IPS-18c (cell line): ENCODE data around the gene PRKCH.
"Not testable (repeated sequence)": the region's sequence is repeated elsewhere in the genome, so short reads cannot be mapped to it uniquely, and the experiment has no call there.

Source experiments
- H3K4me3 ChIP-seq: 2 replicates; pipeline ENCODE4 v1.7.0; 2013; ENCODE audit warnings: low read depth, mild to moderate bottlenecking, low read length, moderate library complexity; ENCODE audit not compliant: insufficient read depth
- H3K9me3 ChIP-seq: one replicate; pipeline ENCODE4 v1.6.1; 2013; ENCODE audit warnings: mild to moderate bottlenecking, low read length, moderate library complexity; ENCODE audit not compliant: control insufficient read depth, insufficient read depth

Gene PRKCH

GRCh38 chr14:61297581-61297980 is 23.8 kb upstream of the PRKCH start:
- Histone ChIP-seq H3K4me3 (no peak overlapping the region), H3K9me3 (no peaks in the 10 kb centered on the region)

- H3K4me3 ChIP-seq: no peak overlapping the region
- H3K9me3 ChIP-seq: no peaks in the 10 kb centered on the region
These were observed 22.6 kb upstream of the PRKCH start for GRCh38 chr14:61298824-61299223.

- no peaks in the 10 kb centered on the region for H3K9me3 ChIP-seq
- no peak overlapping the region for H3K4me3 ChIP-seq
These were observed 21.2 kb upstream of the PRKCH start for GRCh38 chr14:61300209-61300608.

GRCh38 chr14:61300754-61301153 is 20.6 kb upstream of the PRKCH start:
- Histone ChIP-seq H3K4me3 (no peak overlapping the region), H3K9me3 (no peaks in the 10 kb centered on the region)

- Histone ChIP-seq H3K4me3 (no peak overlapping the region), H3K9me3 (no peaks in the 10 kb centered on the region)
These were observed 16.7 kb upstream of the PRKCH start for GRCh38 chr14:61304688-61305087.

GRCh38 chr14:61308198-61308597 is 13.2 kb upstream of the PRKCH start:
- Histone ChIP-seq H3K9me3 (no peaks in the 10 kb centered on the region), H3K4me3 (no peak overlapping the region)

DNA sequence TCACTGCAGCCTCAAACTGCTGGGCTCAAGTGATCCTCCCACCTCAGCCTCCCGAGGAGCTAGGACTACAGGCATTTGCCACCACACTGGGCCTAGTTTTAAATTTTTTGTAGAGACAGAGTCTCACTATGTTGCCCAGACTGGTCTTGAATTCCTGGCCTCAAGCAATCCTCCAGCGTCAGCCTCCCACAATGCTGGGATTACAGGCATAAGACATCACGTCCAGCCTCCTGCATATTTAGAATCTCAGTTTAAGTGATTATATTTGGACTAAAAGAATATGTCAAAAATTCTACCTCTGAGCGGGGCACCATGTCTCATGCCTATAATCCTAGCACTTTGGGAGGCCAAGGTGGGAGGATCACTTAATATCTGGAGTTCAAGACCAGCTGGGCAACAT is 12.7 kb upstream of the PRKCH start:
- not testable (repeated sequence) for H3K9me3 ChIP-seq, H3K4me3 ChIP-seq

- no peaks in the 10 kb centered on the region for H3K9me3 ChIP-seq
These were observed 6.1 kb upstream of the PRKCH start for GRCh38 chr14:61315313-61315712.

GRCh38 chr14:61319086-61319485 is 2.3 kb upstream of the PRKCH start:
- Histone ChIP-seq H3K9me3 (peaks cover 3% of the 10 kb centered on the region), H3K4me3 (no peak overlapping the region)

More at GRCh38 chr14:61315313-61315712, 6.1 kb upstream of the PRKCH start:
- no peak overlapping the region for H3K4me3 ChIP-seq

DNA sequence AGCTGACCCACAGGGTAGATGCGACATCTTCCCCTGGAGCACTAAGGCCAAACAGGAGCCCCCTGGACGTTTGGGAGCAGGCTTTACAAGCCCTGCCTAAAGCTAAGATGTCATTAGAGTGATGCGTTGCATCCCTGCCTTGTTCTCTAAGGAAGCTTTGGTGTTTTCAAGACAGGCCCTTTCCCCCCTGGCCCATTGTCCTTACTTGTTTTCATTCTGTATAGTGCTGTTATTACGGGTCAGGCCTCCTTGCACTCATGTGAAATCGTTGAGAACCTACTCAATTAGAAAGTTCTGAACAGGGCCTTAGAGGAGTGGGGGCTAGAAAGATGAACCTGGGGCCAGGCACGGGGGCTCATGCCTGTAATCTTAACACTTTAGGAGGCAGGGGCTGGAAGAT is 1.7 kb upstream of the PRKCH start:
- Histone ChIP-seq H3K4me3 (no peak overlapping the region; the same call in 1 of the 2 replicates), H3K9me3 (peaks cover 3% of the 10 kb centered on the region)

DNA sequence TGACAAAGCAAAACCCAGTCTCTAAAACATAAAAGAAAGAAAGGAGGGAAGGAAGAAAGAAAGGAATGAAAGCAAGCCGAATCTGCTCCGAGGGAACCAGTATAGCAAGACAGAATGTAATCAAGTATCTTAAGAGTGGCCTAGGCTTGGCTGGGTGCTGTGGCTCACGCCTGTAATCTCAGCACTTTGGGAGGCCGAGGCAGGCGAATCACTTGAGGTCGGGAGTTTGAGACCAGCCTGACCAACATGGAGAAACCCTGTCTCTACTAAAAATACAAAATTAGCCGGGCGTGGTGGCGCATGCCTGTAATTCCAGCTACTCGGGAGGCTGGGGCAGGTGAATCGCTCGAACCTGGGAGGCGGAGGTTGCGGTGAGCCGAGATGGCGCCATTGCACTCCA is 1.2 kb upstream of the PRKCH start:
- not testable (repeated sequence) for H3K9me3 ChIP-seq, H3K4me3 ChIP-seq

- H3K4me3 ChIP-seq: peak overlapping the region; percentile 66
- peaks cover 3% of the 10 kb centered on the region for H3K9me3 ChIP-seq
These were observed 484 bp upstream of the PRKCH start for GRCh38 chr14:61320806-61321384.

DNA sequence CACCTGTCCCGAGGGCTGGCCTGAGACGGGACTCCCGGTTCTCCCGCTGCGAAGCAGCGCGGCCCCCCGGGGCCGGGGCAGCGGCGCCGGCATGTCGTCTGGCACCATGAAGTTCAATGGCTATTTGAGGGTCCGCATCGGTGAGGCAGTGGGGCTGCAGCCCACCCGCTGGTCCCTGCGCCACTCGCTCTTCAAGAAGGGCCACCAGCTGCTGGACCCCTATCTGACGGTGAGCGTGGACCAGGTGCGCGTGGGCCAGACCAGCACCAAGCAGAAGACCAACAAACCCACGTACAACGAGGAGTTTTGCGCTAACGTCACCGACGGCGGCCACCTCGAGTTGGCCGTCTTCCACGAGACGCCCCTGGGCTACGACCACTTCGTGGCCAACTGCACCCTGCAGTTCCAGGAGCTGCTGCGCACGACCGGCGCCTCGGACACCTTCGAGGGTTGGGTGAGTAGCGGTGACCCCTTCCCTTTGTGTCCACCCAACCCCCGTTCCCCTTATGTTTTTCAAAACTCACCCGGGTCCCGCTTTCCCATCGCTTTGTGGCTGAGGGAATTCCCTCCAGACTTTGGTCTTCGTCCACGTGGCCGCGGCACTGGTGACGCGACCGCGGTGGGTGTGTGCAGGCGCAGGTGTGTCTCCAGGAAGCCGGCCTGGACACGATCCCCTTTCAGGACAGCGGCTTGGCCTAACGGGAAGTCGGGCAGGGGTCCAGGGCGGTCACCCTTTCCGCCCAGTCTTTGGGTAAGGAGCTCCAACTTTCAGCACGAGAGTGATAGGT is 826 bp downstream of the PRKCH start:
- Histone ChIP-seq H3K9me3 (peaks cover 3% of the 10 kb centered on the region), H3K4me3 (peak overlapping the region; percentile 66)

DNA sequence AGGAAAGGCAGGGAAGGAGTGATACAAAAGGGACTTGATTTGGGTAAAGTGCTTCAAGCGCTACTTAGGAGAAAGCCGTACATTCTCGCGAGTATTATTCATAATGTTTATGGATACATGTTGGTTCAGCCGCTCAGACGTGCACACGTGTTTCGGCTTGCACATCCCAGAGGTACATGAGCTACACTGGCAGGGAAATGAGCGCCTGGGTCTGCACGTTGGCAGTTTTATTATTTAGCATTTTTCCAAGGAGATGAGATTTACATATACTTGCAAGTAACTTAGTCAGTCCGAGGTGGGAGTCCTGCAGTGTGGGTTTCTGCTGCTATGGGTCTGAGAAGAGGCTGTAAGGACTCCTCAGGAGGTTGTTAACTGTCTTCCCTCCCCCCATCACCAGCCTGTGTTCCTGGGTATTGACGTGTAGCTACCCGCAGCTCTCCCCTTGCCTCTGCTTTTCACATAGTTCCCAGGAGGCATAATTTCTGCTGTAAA is 1.5 kb downstream of the PRKCH start:
- H3K4me3 ChIP-seq: peak overlapping the region; percentile 66
- H3K9me3 ChIP-seq: peaks cover 3% of the 10 kb centered on the region

GRCh38 chr14:61323970-61324369 is 2.6 kb downstream of the PRKCH start:
- Histone ChIP-seq H3K4me3 (no peak overlapping the region), H3K9me3 (peaks cover 3% of the 10 kb centered on the region)

GRCh38 chr14:61325166-61325565 is 3.8 kb downstream of the PRKCH start:
- Histone ChIP-seq H3K9me3 (peaks cover 3% of the 10 kb centered on the region), H3K4me3 (no peak overlapping the region)

GRCh38 chr14:61326146-61326545 is 4.8 kb downstream of the PRKCH start:
- Histone ChIP-seq H3K9me3 (peaks cover 1% of the 10 kb centered on the region), H3K4me3 (no peak overlapping the region)

DNA sequence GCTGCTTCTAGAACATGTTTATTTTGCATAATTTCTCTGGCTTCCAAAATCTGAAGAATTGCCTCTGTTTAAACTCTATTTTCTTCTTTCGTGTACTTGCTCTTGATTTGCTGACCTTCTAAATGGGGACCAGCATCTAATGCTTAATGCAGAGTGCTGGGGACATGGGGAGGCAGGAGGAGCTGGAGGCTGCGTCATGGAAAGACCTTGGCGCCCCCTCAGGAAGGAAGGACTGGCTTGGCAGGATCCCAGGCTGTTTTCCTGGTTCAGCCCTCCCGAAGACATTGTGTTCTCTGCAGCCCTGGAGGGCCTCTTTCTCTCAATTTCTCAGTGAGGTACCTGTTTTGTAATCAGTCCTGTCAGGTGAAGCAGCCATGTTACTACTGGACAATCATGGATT is 5.5 kb downstream of the PRKCH start:
- Histone ChIP-seq H3K9me3 (no peaks in the 10 kb centered on the region), H3K4me3 (no peak overlapping the region)
